Prostate gland (tissue), 2 donors: ENCODE measurements around the gene PCDHA7. TPM values are rescaled to one million over a fixed set of nuclear protein-coding genes. Genes with fewer than 3 reads are reported as not detected.
A peak's percentile ranks its signal among the peaks of the same experiment; 100 is the strongest.
"Not testable (repeated sequence)": the region's sequence is repeated elsewhere in the genome, so short reads cannot be mapped to it uniquely, and the experiment has no call there.

Experiments used
- DNase-seq: peaks from one replicate; pipeline ENCODE4 v3.0.0-alpha.2; 2019; ENCODE audit warnings: low spot score
- H3K27ac ChIP-seq, 2 donors: fragments of 200-600 bp; sonication (generic); 2 replicates each; pipeline ENCODE4 v1.5.1; 2017 to 2019
- H3K27me3 ChIP-seq: fragments of 200-600 bp; sonication (generic); replicated peaks from 2 replicates; pipeline ENCODE4 v1.5.1; 2019; ENCODE audit not compliant: insufficient read depth
- H3K36me3 ChIP-seq, 2 donors: fragments of 200-600 bp; sonication (generic); 1 replicate in 1 of 2; 2 replicates in 1 of 2; pipeline versions ENCODE4 v1.5.1 to v1.8.1; 2017 to 2019
- H3K4me1 ChIP-seq: fragments of 200-600 bp; sonication (generic); replicated peaks from 2 replicates; pipeline ENCODE4 v1.5.1; 2019
- H3K4me3 ChIP-seq, 2 donors: fragments of 200-600 bp; sonication (generic); 2 replicates each; pipeline ENCODE4 v1.5.1; 2017 to 2019
- H3K9me3 ChIP-seq: fragments of 200-600 bp; sonication (generic); 2 replicates; pipeline ENCODE4 v1.5.1; 2017
- POLR2A ChIP-seq: fragments of 450-650 bp; IDR thresholded peaks from one replicate; pipeline ENCODE4 v1.6.1; 2016; ENCODE audit warnings: antibody characterized with exemption, mild to moderate bottlenecking
- POLR2AphosphoS5 ChIP-seq: sonication (generic); formaldehyde crosslinking; IDR thresholded peaks from one replicate; pipeline ENCODE4 v1.6.1; 2017; ENCODE audit warnings: antibody characterized with exemption
- WGBS: methylation state at CpG from one replicate; pipeline ENCODE4 v1.1.5; 2018; 5-methylcytosine and 5-hydroxymethylcytosine counted together
- intact Hi-C: fragments of 100-400 bp; cut with DNase I; formaldehyde crosslinking; loops from one replicate; pipeline ENCODE4 v1.14.2; 2022
- total RNA-seq, 2 donors: library from RNA; depleted of rRNA; stranded (reverse); fragments of >200 nt; gene quantifications; one replicate each; pipeline ENCODE4 v1.1.0, GENCODE V29; 2016
- TF ChIP-seq, protein P1 (sequence below), 4 experiments: fragments of 200-600 bp in 2 of 4; fragments of 450-650 bp in 2 of 4; sonication (generic) in 2 of 4; IDR thresholded peaks; 1 replicate in 3 of 4; 2 replicates in 1 of 4; pipeline ENCODE4 v1.5.1; 2016 to 2019; ENCODE audit warnings: antibody characterized with exemption in 4 of 4, mild to moderate bottlenecking in 2 of 4, moderate library complexity in 2 of 4

The PCDHA7 gene
- total RNA-seq, 2 donors from 2014 or later: 0.23 to 0.46 TPM

DNA sequence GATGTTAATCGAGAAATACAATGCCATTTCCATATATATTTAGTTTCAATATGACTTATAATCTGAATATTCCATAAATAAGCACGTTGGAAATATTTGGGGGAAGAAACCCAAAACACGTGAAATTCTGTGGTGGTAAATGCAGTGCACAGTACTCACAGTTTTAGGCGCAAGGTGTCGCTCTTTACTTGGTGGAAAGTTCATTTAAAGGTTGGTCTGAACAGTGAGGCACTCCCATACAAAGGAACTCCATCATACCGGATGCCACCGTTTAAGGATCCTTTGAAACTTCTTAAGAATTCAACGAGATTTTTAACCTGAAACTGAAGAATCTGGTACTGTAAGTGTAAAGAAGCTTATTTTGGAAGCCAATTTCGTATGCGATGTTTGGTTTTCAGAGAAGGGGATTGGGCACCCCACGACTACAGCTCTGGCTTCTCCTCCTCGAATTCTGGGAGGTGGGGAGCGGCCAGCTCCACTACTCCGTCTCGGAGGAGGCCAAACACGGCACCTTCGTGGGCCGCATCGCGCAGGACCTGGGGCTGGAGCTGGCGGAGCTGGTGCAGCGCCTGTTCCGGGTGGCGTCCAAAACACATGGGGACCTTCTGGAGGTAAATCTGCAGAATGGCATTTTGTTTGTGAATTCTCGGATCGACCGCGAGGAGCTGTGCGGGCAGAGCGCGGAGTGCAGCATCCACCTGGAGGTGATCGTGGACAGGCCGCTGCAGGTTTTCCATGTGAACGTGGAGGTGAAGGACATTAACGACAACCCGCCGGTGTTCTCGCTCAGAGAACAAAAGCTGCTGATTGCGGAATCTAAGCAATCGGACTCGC, 34.9 kb downstream of the PCDHA7 start, which contains the start of gene PCDHA11:
Gene PCDHA11 (plus strand): TSS at position 237 of the 834 bp plus-strand sequence. CDS start 147 bp downstream, at position 384.
- no peaks in the 10 kb centered on the region for H3K9me3 ChIP-seq
- peak within 1 kb of the TSS in 1 of 2 donors; percentile 2 for H3K4me3 ChIP-seq
- H3K27ac ChIP-seq: no peak within 1 kb of the TSS
- intact Hi-C loops: no loop called here
- H3K36me3 ChIP-seq: no peaks in the 10 kb centered on the region
- 14% methylated on average over 41 of the region's 41 CpGs for WGBS
- H3K4me1 ChIP-seq: no peaks in the 10 kb centered on the region
- DNase-seq: no peak
- H3K27me3 ChIP-seq: no peaks in the 10 kb centered on the region
- TF ChIP-seq POLR2AphosphoS5 (no peak), POLR2A (no peak)
- TF ChIP-seq, protein P1, sequence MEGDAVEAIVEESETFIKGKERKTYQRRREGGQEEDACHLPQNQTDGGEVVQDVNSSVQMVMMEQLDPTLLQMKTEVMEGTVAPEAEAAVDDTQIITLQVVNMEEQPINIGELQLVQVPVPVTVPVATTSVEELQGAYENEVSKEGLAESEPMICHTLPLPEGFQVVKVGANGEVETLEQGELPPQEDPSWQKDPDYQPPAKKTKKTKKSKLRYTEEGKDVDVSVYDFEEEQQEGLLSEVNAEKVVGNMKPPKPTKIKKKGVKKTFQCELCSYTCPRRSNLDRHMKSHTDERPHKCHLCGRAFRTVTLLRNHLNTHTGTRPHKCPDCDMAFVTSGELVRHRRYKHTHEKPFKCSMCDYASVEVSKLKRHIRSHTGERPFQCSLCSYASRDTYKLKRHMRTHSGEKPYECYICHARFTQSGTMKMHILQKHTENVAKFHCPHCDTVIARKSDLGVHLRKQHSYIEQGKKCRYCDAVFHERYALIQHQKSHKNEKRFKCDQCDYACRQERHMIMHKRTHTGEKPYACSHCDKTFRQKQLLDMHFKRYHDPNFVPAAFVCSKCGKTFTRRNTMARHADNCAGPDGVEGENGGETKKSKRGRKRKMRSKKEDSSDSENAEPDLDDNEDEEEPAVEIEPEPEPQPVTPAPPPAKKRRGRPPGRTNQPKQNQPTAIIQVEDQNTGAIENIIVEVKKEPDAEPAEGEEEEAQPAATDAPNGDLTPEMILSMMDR (IDR thresholded peaks at IDR 0.05): peak in 1 of 4 experiments; percentile 15

DNA sequence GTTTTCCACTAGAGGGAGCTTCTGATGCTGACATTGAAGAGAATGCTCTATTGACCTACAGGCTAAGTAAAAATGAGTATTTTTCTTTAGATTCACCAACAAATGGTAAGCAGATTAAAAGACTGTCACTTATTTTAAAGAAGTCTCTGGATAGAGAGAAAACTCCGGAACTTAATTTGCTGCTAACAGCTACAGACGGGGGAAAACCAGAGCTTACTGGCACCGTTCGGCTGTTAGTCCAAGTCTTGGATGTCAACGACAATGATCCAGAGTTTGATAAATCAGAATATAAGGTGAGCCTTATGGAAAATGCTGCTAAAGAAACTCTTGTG, 35.5 kb downstream of the PCDHA7 start:
- WGBS: 47% methylated on average over 5 of the region's 5 CpGs
- no peaks in the 10 kb centered on the region for H3K27me3 ChIP-seq
- TF ChIP-seq POLR2AphosphoS5 (no peak), POLR2A (no peak)
- TF ChIP-seq, protein P1 (IDR thresholded peaks at IDR 0.05): no peak

DNA sequence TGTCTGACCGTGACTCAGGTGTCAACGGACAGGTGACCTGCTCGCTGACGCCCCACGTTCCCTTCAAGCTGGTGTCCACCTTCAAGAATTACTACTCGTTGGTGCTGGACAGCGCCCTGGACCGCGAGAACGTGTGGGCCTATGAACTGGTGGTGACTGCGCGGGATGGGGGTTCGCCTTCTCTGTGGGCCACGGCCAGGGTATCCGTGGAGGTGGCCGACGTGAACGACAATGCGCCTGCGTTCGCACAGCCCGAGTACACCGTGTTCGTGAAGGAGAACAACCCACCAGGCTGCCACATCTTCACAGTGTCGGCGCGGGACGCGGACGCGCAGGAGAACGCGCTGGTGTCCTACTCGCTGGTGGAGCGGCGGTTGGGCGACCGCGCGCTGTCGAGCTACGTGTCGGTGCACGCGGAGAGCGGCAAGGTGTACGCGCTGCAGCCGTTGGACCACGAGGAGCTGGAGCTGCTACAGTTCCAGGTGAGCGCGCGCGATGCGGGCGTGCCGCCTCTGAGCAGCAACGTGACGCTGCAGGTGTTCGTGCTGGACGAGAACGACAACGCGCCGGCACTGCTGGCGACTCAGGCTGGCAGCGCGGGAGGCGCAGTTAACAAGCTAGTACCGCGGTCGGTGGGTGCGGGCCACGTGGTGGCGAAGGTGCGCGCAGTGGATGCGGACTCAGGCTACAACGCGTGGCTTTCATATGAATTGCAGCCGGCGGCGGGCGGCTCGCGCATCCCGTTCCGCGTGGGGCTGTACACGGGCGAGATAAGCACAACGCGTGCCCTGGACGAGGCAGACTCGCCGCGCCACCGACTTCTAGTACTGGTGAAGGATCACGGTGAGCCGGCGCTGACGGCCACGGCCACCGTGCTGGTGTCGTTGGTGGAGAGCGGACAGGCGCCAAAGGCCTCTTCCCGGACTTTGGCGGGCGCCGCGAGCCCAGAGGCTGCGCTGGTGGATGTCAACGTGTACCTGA, 36.4 kb downstream of the PCDHA7 start:
- Histone ChIP-seq H3K27me3 (no peaks in the 10 kb centered on the region), H3K9me3 (no peaks in the 10 kb centered on the region), H3K4me3 (no peak overlapping the region), H3K4me1 (no peaks in the 10 kb centered on the region), H3K27ac (no peak overlapping the region), H3K36me3 (no peaks in the 10 kb centered on the region)
- intact Hi-C loops: no loop called here
- TF ChIP-seq, protein P1 (IDR thresholded peaks at IDR 0.05): no peak
- TF ChIP-seq POLR2A (no peak), POLR2AphosphoS5 (no peak)
- no peak for DNase-seq
- WGBS: 44% methylated on average over 92 of the region's 114 CpGs

More for the DNA sequence above, 35.5 kb downstream of the PCDHA7 start:
- Histone ChIP-seq H3K36me3 (no peaks in the 10 kb centered on the region), H3K27ac (no peak overlapping the region), H3K9me3 (no peaks in the 10 kb centered on the region), H3K4me1 (no peaks in the 10 kb centered on the region), H3K4me3 (no peak overlapping the region)
- DNase-seq: no peak
- intact Hi-C loops: no loop called here

DNA sequence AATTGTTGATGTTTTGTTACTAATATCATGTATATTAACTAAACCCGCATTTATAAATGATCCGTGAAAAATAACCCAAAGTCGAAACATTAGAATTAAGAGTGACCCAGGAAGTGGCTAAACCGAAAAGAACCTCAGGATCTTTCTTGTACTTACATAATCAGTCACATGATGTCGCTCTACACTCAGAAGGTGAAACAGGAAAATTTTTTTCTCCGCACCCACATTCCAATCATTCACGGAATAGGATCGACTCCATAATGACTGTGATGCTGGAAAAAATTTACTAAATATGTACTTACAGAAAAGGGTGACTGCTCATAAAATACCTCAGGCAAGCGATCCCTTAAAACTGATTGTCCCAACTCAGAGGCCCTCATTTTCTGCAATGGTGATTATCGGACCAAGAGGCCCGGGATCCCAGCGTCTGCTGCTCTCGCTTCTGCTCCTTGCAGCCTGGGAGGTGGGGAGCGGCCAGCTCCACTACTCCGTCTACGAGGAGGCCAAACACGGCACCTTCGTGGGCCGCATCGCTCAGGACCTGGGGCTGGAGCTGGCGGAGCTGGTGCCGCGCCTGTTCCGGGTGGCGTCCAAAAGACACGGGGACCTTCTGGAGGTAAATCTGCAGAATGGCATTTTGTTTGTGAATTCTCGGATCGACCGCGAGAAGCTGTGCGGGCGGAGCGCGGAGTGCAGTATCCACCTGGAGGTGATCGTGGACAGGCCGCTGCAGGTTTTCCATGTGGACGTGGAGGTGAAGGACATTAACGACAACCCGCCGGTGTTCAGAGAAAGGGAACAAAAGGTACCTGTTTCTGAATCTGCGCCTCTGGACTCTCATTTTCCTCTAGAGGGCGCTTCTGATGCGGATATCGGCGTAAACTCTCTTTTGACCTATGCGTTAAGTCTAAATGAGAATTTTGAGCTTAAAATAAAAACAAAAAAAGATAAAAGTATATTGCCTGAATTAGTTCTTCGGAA, 41.3 kb downstream of the PCDHA7 start, which contains the start of gene PCDHA12:
Gene PCDHA12 (plus strand): TSS at position 224 of the 981 bp plus-strand sequence. CDS start 165 bp downstream, at position 389.
- Histone ChIP-seq H3K4me3 (no peak within 1 kb of the TSS), H3K4me1 (no peaks in the 10 kb centered on the region), H3K27ac (no peak within 1 kb of the TSS), H3K27me3 (no peaks in the 10 kb centered on the region), H3K36me3 (no peaks in the 10 kb centered on the region), H3K9me3 (no peaks in the 10 kb centered on the region)
- TF ChIP-seq POLR2AphosphoS5 (no peak), POLR2A (no peak)
- TF ChIP-seq, protein P1 (IDR thresholded peaks at IDR 0.05): no peak
- no peak for DNase-seq
- intact Hi-C loops: no loop called here
- 15% methylated on average over 47 of the region's 47 CpGs for WGBS

DNA sequence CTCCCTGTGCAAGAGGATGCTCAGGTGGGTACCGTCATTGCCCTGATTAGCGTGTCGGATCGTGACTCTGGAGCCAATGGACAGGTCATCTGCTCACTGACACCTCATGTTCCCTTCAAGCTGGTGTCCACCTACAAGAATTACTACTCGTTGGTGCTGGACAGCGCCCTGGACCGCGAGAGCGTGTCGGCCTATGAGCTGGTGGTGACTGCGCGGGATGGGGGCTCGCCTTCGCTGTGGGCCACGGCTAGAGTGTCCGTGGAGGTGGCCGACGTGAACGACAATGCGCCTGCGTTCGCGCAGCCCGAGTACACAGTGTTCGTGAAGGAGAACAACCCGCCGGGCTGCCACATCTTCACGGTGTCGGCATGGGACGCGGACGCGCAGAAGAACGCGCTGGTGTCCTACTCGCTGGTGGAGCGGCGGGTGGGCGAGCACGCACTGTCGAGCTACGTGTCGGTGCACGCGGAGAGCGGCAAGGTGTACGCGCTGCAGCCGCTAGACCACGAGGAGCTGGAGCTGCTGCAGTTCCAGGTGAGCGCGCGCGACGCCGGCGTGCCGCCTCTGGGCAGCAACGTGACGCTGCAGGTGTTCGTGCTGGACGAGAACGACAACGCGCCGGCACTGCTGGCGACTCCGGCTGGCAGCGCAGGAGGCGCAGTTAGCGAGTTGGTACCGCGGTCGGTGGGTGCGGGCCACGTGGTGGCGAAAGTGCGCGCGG, 42.6 kb downstream of the PCDHA7 start:
- H3K4me1 ChIP-seq, H3K9me3 ChIP-seq, H3K36me3 ChIP-seq, H3K27ac ChIP-seq, intact Hi-C loops, H3K27me3 ChIP-seq, DNase-seq, H3K4me3 ChIP-seq: not testable (repeated sequence)
- WGBS: 46% methylated on average over 66 of the region's 80 CpGs
